Measurements from ENCODE around the gene PITPNC1. TPM values are rescaled to one million over a fixed set of nuclear protein-coding genes. Genes with fewer than 3 reads are reported as not detected.

Gene PITPNC1
- total RNA-seq, 1 donor from 2014 or later = 12.4 TPM

DNA sequence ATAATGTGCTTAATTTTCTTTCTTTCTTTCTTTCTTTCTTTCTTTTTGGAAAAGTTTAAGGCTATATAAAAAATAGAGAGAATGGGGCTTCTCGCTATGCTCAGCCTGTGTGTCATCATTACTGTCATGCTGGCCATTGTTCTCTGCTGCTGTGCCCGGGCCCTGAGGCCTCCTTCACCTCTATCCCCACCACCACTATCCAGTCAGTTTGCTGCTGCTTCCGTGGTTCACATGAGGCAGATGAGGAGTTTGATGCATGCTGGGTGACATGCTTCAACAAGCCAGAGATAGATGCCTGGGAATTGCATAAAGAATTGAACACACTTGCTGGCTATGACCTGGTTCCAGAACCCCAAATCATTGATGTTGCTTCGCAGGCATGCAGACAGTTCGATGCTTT is 36.3 kb downstream of the PITPNC1 start:
- Histone ChIP-seq H3K27ac (ENCODE audit: low read depth, low read length) (no peak overlapping the region), H2AFZ (ENCODE audit: low read depth, low read length) (no peak overlapping the region), H3K4me1 (ENCODE audit: insufficient read depth, low read length) (no peaks in the 10 kb centered on the region), H3K4me2 (ENCODE audit: low read length) (no peak overlapping the region), H3K9me3 (ENCODE audit: insufficient read depth, low read depth, low read length) (no peaks in the 10 kb centered on the region), H4K20me1 (ENCODE audit: insufficient read depth, low read length) (no peaks in the 10 kb centered on the region), H3K27me3 (ENCODE audit: insufficient read depth, low read length) (no peaks in the 10 kb centered on the region), H3K36me3 (ENCODE audit: insufficient read depth, low read length) (no peaks in the 10 kb centered on the region), H3K4me3 (ENCODE audit: insufficient read depth, low read depth, low read length) (no peak overlapping the region), H3K79me2 (ENCODE audit: insufficient read depth, low read length) (no peaks in the 10 kb centered on the region), H3K9ac (ENCODE audit: low read length) (no peak overlapping the region)
- Mint-ChIP-seq H3K4me1 (ENCODE audit: low read depth, unreplicated experiment) (no peaks in the 10 kb centered on the region), H3K27me3 (ENCODE audit: low read depth, unreplicated experiment) (no peaks in the 10 kb centered on the region), H3K9me3 (ENCODE audit: unreplicated experiment) (peaks cover 4% of the 10 kb centered on the region), H3K27ac (ENCODE audit: unreplicated experiment) (no peak overlapping the region), H3K36me3 (ENCODE audit: low read depth, unreplicated experiment) (no peaks in the 10 kb centered on the region), H3K4me3 (ENCODE audit: unreplicated experiment) (no peak overlapping the region)
- DNase-seq (ENCODE audit: low read depth) (no peak), FAIRE-seq (no peak)
- TF ChIP-seq CTCF (IDR thresholded peaks at IDR 0.05; ENCODE audit: insufficient read depth, low read depth, low read length) (no peak), EZH2 (IDR thresholded peaks at IDR 0.05; ENCODE audit: insufficient read depth, low read length) (no peak)

- Histone ChIP-seq H3K4me3 (ENCODE audit: insufficient read depth, low read depth, low read length) (no peak overlapping the region), H3K27ac (ENCODE audit: low read depth, low read length) (no peak overlapping the region), H3K79me2 (ENCODE audit: insufficient read depth, low read length) (no peaks in the 10 kb centered on the region), H2AFZ (ENCODE audit: low read depth, low read length) (no peak overlapping the region), H4K20me1 (ENCODE audit: insufficient read depth, low read length) (no peaks in the 10 kb centered on the region), H3K9me3 (ENCODE audit: insufficient read depth, low read depth, low read length) (no peaks in the 10 kb centered on the region), H3K4me1 (ENCODE audit: insufficient read depth, low read length) (no peaks in the 10 kb centered on the region), H3K36me3 (ENCODE audit: insufficient read depth, low read length) (no peaks in the 10 kb centered on the region), H3K9ac (ENCODE audit: low read length) (no peak overlapping the region), H3K4me2 (ENCODE audit: low read length) (no peak overlapping the region), H3K27me3 (ENCODE audit: insufficient read depth, low read length) (no peaks in the 10 kb centered on the region)
- FAIRE-seq = no peak
- Mint-ChIP-seq H3K4me3 (ENCODE audit: unreplicated experiment) (no peak overlapping the region), H3K9me3 (ENCODE audit: unreplicated experiment) (peaks cover 4% of the 10 kb centered on the region), H3K27me3 (ENCODE audit: low read depth, unreplicated experiment) (no peaks in the 10 kb centered on the region), H3K27ac (ENCODE audit: unreplicated experiment) (no peak overlapping the region), H3K4me1 (ENCODE audit: low read depth, unreplicated experiment) (no peaks in the 10 kb centered on the region), H3K36me3 (ENCODE audit: low read depth, unreplicated experiment) (no peaks in the 10 kb centered on the region)
- TF ChIP-seq CTCF (IDR thresholded peaks at IDR 0.05; ENCODE audit: insufficient read depth, low read depth, low read length) (no peak), EZH2 (IDR thresholded peaks at IDR 0.05; ENCODE audit: insufficient read depth, low read length) (no peak)
- no peak for DNase-seq (ENCODE audit: low read depth)
These were observed 37.0 kb downstream of the PITPNC1 start for GRCh38 chr17:67414130-67414529.

DNA sequence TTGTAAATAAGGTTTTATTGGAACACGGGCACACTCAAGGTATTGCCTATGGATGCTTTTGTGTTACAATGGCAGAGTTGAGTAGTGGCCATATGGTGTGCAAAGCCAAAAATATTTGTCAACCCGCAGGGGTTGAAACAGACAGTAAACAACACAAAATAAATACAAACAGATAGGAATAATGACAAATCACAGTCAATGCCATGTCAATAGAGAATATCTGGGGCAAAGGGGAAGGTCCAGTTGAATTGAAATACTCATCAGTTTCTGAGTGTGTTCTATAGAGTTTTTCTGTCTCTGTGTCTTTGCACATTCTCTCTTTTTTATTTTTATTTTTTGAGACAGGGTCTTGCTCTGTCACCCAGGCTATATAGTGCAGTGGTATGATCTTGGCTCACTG is 37.5 kb downstream of the PITPNC1 start:
- H3K36me3 Mint-ChIP-seq (ENCODE audit: low read depth, unreplicated experiment) = no peaks in the 10 kb centered on the region
- no peaks in the 10 kb centered on the region for H4K20me1 ChIP-seq (ENCODE audit: insufficient read depth, low read length)
- no peaks in the 10 kb centered on the region for H3K27me3 Mint-ChIP-seq (ENCODE audit: low read depth, unreplicated experiment)
- no peak overlapping the region for H3K4me3 Mint-ChIP-seq (ENCODE audit: unreplicated experiment)
- H2AFZ ChIP-seq (ENCODE audit: low read depth, low read length) = no peak overlapping the region
- H3K9me3 ChIP-seq (ENCODE audit: insufficient read depth, low read depth, low read length) = no peaks in the 10 kb centered on the region
- H3K9ac ChIP-seq (ENCODE audit: low read length) = no peak overlapping the region
- H3K27ac ChIP-seq (ENCODE audit: low read depth, low read length) = no peak overlapping the region
- TF ChIP-seq CTCF (IDR thresholded peaks at IDR 0.05; ENCODE audit: insufficient read depth, low read depth, low read length) (no peak), EZH2 (IDR thresholded peaks at IDR 0.05; ENCODE audit: insufficient read depth, low read length) (no peak)
- no peak for FAIRE-seq
- H3K27me3 ChIP-seq (ENCODE audit: insufficient read depth, low read length) = no peaks in the 10 kb centered on the region
- H3K9me3 Mint-ChIP-seq (ENCODE audit: unreplicated experiment) = peaks cover 4% of the 10 kb centered on the region
- no peak for DNase-seq (ENCODE audit: low read depth)
- H3K4me1 ChIP-seq (ENCODE audit: insufficient read depth, low read length) = no peaks in the 10 kb centered on the region
- no peak overlapping the region for H3K4me2 ChIP-seq (ENCODE audit: low read length)
- H3K4me3 ChIP-seq (ENCODE audit: insufficient read depth, low read depth, low read length) = no peak overlapping the region
- H3K36me3 ChIP-seq (ENCODE audit: insufficient read depth, low read length) = no peaks in the 10 kb centered on the region
- no peak overlapping the region for H3K27ac Mint-ChIP-seq (ENCODE audit: unreplicated experiment)
- H3K4me1 Mint-ChIP-seq (ENCODE audit: low read depth, unreplicated experiment) = no peaks in the 10 kb centered on the region
- no peaks in the 10 kb centered on the region for H3K79me2 ChIP-seq (ENCODE audit: insufficient read depth, low read length)
